Measurements from ENCODE around the gene CCM2L. TPM values are rescaled to one million over a fixed set of nuclear protein-coding genes. Genes with fewer than 3 reads are reported as not detected.

The CCM2L gene
- total RNA-seq, 1 donor from 2014 or later = 0.75 TPM

GRCh38 chr20:32040142-32040953 lies 30.1 kb downstream of the CCM2L start:
- H3K27ac Mint-ChIP-seq = no peak overlapping the region
- no peaks in the 10 kb centered on the region for H4K20me1 ChIP-seq (ENCODE audit: low read depth)
- no peak overlapping the region for H3K9ac ChIP-seq
- H2AFZ ChIP-seq (replicated peaks) = no peak overlapping the region
- no peak for DNase-seq (ENCODE audit: low spot score)
- H3K9me3 ChIP-seq (ENCODE audit: low read depth) = no peaks in the 10 kb centered on the region
- no peak overlapping the region for H3K27ac ChIP-seq
- H3K36me3 ChIP-seq = no peaks in the 10 kb centered on the region
- peaks cover 14% of the 10 kb centered on the region for H3K27me3 Mint-ChIP-seq (ENCODE audit: insufficient read depth, low read depth)
- H3K4me1 Mint-ChIP-seq = peaks cover 3% of the 10 kb centered on the region
- H3K36me3 Mint-ChIP-seq = no peaks in the 10 kb centered on the region
- peaks cover 9% of the 10 kb centered on the region for H3K4me1 ChIP-seq
- no peak overlapping the region for H3K4me3 ChIP-seq
- no peaks in the 10 kb centered on the region for H3F3A ChIP-seq (ENCODE audit: low read depth)
- H3K27me3 ChIP-seq = no peaks in the 10 kb centered on the region
- H3K4me3 Mint-ChIP-seq = no peak overlapping the region
- TF ChIP-seq EZH2phosphoT487 (IDR thresholded peaks at IDR 0.05) (no peak), EZH2 (IDR thresholded peaks at IDR 0.05) (no peak), CTCF (IDR thresholded peaks at IDR 0.05) (no peak)
- H3K9me3 Mint-ChIP-seq = no peaks in the 10 kb centered on the region
- H3K4me2 ChIP-seq = no peak overlapping the region
- H3K79me2 ChIP-seq (ENCODE audit: low read depth) = no peaks in the 10 kb centered on the region

- H3K27me3 Mint-ChIP-seq (ENCODE audit: insufficient read depth, low read depth) = peaks cover 16% of the 10 kb centered on the region
- Histone ChIP-seq H3K27ac (no peak overlapping the region), H3K9me3 (ENCODE audit: low read depth) (no peaks in the 10 kb centered on the region), H2AFZ (replicated peaks) (no peak overlapping the region), H3K36me3 (no peaks in the 10 kb centered on the region), H3F3A (ENCODE audit: low read depth) (no peaks in the 10 kb centered on the region), H3K79me2 (ENCODE audit: low read depth) (no peaks in the 10 kb centered on the region), H3K27me3 (peaks cover 29% of the 10 kb centered on the region), H3K4me1 (no peaks in the 10 kb centered on the region), H4K20me1 (ENCODE audit: low read depth) (no peaks in the 10 kb centered on the region), H3K4me3 (no peak overlapping the region), H3K9ac (no peak overlapping the region), H3K4me2 (no peak overlapping the region)
- H3K9me3 Mint-ChIP-seq = no peaks in the 10 kb centered on the region
- no peak overlapping the region for H3K4me3 Mint-ChIP-seq
- no peak overlapping the region for H3K27ac Mint-ChIP-seq
- TF ChIP-seq EZH2phosphoT487 (IDR thresholded peaks at IDR 0.05) (no peak), EZH2 (IDR thresholded peaks at IDR 0.05) (no peak), CTCF (IDR thresholded peaks at IDR 0.05) (no peak)
- no peak for DNase-seq (ENCODE audit: low spot score)
- no peaks in the 10 kb centered on the region for H3K36me3 Mint-ChIP-seq
- H3K4me1 Mint-ChIP-seq = no peaks in the 10 kb centered on the region
Measured at GRCh38 chr20:32045999-32046398, 35.8 kb downstream of the CCM2L start.

- no peak overlapping the region for H3K4me3 Mint-ChIP-seq
- no peak for TF ChIP-seq EZH2phosphoT487 (IDR thresholded peaks at IDR 0.05)
- no peak for TF ChIP-seq EZH2 (IDR thresholded peaks at IDR 0.05)
- TF ChIP-seq CTCF (IDR thresholded peaks at IDR 0.05) = no peak
- Histone ChIP-seq H3K9ac (no peak overlapping the region), H3K4me1 (no peaks in the 10 kb centered on the region), H3K36me3 (no peaks in the 10 kb centered on the region), H3K4me3 (no peak overlapping the region), H3K9me3 (ENCODE audit: low read depth) (no peaks in the 10 kb centered on the region), H2AFZ (replicated peaks) (no peak overlapping the region), H3K27me3 (peaks cover 67% of the 10 kb centered on the region), H3K79me2 (ENCODE audit: low read depth) (no peaks in the 10 kb centered on the region), H3K27ac (no peak overlapping the region), H3F3A (ENCODE audit: low read depth) (no peaks in the 10 kb centered on the region), H4K20me1 (ENCODE audit: low read depth) (no peaks in the 10 kb centered on the region), H3K4me2 (no peak overlapping the region)
- H3K27ac Mint-ChIP-seq = no peak overlapping the region
- H3K9me3 Mint-ChIP-seq = peaks cover 8% of the 10 kb centered on the region
- no peak for DNase-seq (ENCODE audit: low spot score)
- peaks cover 46% of the 10 kb centered on the region for H3K27me3 Mint-ChIP-seq (ENCODE audit: insufficient read depth, low read depth)
- H3K4me1 Mint-ChIP-seq = peaks cover 9% of the 10 kb centered on the region
- H3K36me3 Mint-ChIP-seq = no peaks in the 10 kb centered on the region
Measured at GRCh38 chr20:32050324-32050841, 40.1 kb downstream of the CCM2L start.
